K562 (cell line): ENCODE data around the gene IFITM2. TPM values are rescaled to one million over a fixed set of nuclear protein-coding genes. Genes with fewer than 3 reads are reported as not detected.

Source experiments
- ARID3A ChIP-seq: IDR thresholded peaks from 2 replicates; pipeline ENCODE4 v1.6.1; 2012; ENCODE audit warnings: low read depth, low read length, improper control_type of control experiment, borderline replicate concordance
- ARNT ChIP-seq, 2 experiments: fragments of 450-650 bp; IDR thresholded peaks; 2 replicates each; pipeline ENCODE4 v1.6.1; 2016; ENCODE audit warnings: mild to moderate bottlenecking in 1 of 2
- ATF2 ChIP-seq: sonication (generic); formaldehyde crosslinking; IDR thresholded peaks from 2 replicates; pipeline ENCODE4 v1.8.1; 2022; ENCODE audit warnings: missing genetic modification reagents
- ATF7 ChIP-seq: fragments of 450-650 bp; IDR thresholded peaks from 2 replicates; pipeline ENCODE4 v1.7.1; 2014; ENCODE audit warnings: mild to moderate bottlenecking, moderate library complexity
- E2F4 ChIP-seq: sonication (generic); formaldehyde crosslinking; IDR thresholded peaks from 2 replicates; pipeline ENCODE4 v1.8.0; 2022; ENCODE audit warnings: mild to moderate bottlenecking, low read depth, missing genetic modification reagents
- EHMT2 ChIP-seq: fragments of 450-650 bp; IDR thresholded peaks from 2 replicates; pipeline ENCODE4 v1.6.1; 2018; ENCODE audit warnings: antibody characterized with exemption
- ETS2 ChIP-seq: IDR thresholded peaks from 2 replicates; pipeline ENCODE4 v1.6.1; 2016; ENCODE audit warnings: borderline replicate concordance, missing genetic modification characterization, mild to moderate bottlenecking, moderate library complexity, missing compliant biosample characterization; ENCODE audit not compliant: poor library complexity, severe bottlenecking
- GATAD2B ChIP-seq: fragments of 450-650 bp; IDR thresholded peaks from 2 replicates; pipeline ENCODE4 v1.6.1; 2017; ENCODE audit warnings: mild to moderate bottlenecking, borderline replicate concordance
- HMBOX1 ChIP-seq: sonication (generic); IDR thresholded peaks from 2 replicates; pipeline ENCODE4 v1.6.1; 2016
- HOXB6 ChIP-seq: fragments of 250-450 bp; sonication (Bioruptor Pico); IDR thresholded peaks from 2 replicates; pipeline ENCODE4 v1.5.1; 2022; ENCODE audit warnings: mild to moderate bottlenecking, borderline replicate concordance
- MTF1 ChIP-seq: fragments of 250-450 bp; sonication (Bioruptor Pico); IDR thresholded peaks from 2 replicates; pipeline ENCODE4 v1.9.0; 2021; ENCODE audit warnings: moderate library complexity, mild to moderate bottlenecking, inconsistent platforms, borderline replicate concordance
- NFIX ChIP-seq: fragments of 250-450 bp; sonication (Bioruptor Pico); IDR thresholded peaks from 2 replicates; pipeline ENCODE4 v1.4.0; 2020; ENCODE audit warnings: low read depth, mild to moderate bottlenecking, moderate library complexity
- NR2C1 ChIP-seq, 2 experiments: fragments of 450-650 bp; IDR thresholded peaks; 2 replicates each; pipeline ENCODE4 v1.6.1; 2017; ENCODE audit warnings: mild to moderate bottlenecking in 2 of 2, antibody characterized with exemption in 1 of 2, inconsistent platforms in 1 of 2, missing compliant biosample characterization in 1 of 2, missing genetic modification characterization in 1 of 2
- PRMT5 ChIP-seq: sonication (generic); formaldehyde crosslinking; IDR thresholded peaks from 2 replicates; pipeline ENCODE4 v1.5.0; 2020; ENCODE audit warnings: missing genetic modification reagents
- SRSF7 ChIP-seq: fragments of 200-400 bp; formaldehyde crosslinking; optimal IDR thresholded peaks from 2 replicates; pipeline ENCODE3; 2017; ENCODE audit warnings: mild to moderate bottlenecking, low read depth, low read length
- TFAP4 ChIP-seq: sonication (generic); formaldehyde crosslinking; IDR thresholded peaks from 2 replicates; pipeline ENCODE4 v1.8.0; 2022; ENCODE audit warnings: missing genetic modification reagents, mild to moderate bottlenecking, moderate library complexity, borderline replicate concordance
- ZNF224 ChIP-seq: sonication (generic); formaldehyde crosslinking; IDR thresholded peaks from 2 replicates; pipeline ENCODE4 v1.8.0; 2022; ENCODE audit warnings: mild to moderate bottlenecking, missing genetic modification reagents
- ZNF239 ChIP-seq: fragments of 250-450 bp; sonication (Bioruptor Pico); IDR thresholded peaks from 2 replicates; pipeline ENCODE4 v1.4.0; 2020; ENCODE audit warnings: mild to moderate bottlenecking
- ZNF57 ChIP-seq: fragments of 450-650 bp; formaldehyde crosslinking; IDR thresholded peaks from 2 replicates; pipeline ENCODE4 v1.4.0; 2020; ENCODE audit warnings: mild to moderate bottlenecking, moderate library complexity
- ZNF586 ChIP-seq: fragments of 450-650 bp; formaldehyde crosslinking; conservative IDR thresholded peaks from 2 replicates; pipeline ENCODE4 v1.4.0; 2020; ENCODE audit warnings: mild to moderate bottlenecking, moderate library complexity
- ZSCAN32 ChIP-seq: fragments of 450-650 bp; formaldehyde crosslinking; IDR thresholded peaks from 2 replicates; pipeline ENCODE4 v1.4.0; 2020; ENCODE audit warnings: mild to moderate bottlenecking, moderate library complexity
- polyA plus RNA-seq, 8 experiments: library from polyadenylated mRNA; depleted of rRNA in 4 of 8; stranded (reverse) in 5 of 8; unstranded in 3 of 8; fragments of >200 nt; fragmentation: Nextera tagmentation in 2 of 8; fragmentation: Illumina TruSeq in 1 of 8; extraction: Ambion mirVana in 2 of 8; extraction: Trizol in 1 of 8; gene quantifications; 2 replicates each; pipeline versions ENCODE4 v1.2.1 to v1.2.3, GENCODE V29; 2011 to 2014; ENCODE audit warnings: inconsistent platforms in 1 of 8, missing spikeins in 1 of 8
- total RNA-seq, 7 experiments: library from RNA; depleted of rRNA in 6 of 7; stranded (reverse); fragments of >200 nt in 6 of 7; fragmentation: Illumina TruSeq in 2 of 7; extraction: Trizol in 2 of 7; gene quantifications; 2 replicates each; pipeline versions ENCODE4 v1.2.1 to v1.2.3, GENCODE V29; 2011 to 2021; ENCODE audit warnings: low replicate concordance in 1 of 7

IFITM2 gene
- total and polyA plus RNA-seq, 9 of the 15 experiments (the other 6 are each of a cell fraction or from before 2014, with no cell fraction given): 52.8 to 4,872 (median 356) TPM

- TF ChIP-seq ATF2 (CRISPR knock-in tag) (no peak), NR2C1 (IDR thresholded peaks at IDR 0.05) (no peak), NR2C1 (tag; IDR thresholded peaks at IDR 0.05) (peak; percentile 75), ARNT (IDR thresholded peaks at IDR 0.05) (no peak), MTF1 (CRISPR knock-in tag) (peak; percentile 75; the same call in 1 of the 2 replicates), ATF7 (peak; percentile 12; the same call in 1 of the 2 replicates), ZNF239 (CRISPR knock-in tag) (peak; percentile 33), ZSCAN32 (CRISPR knock-in tag) (peak; percentile 50; the same call in 1 of the 2 replicates), GATAD2B (peak; percentile 67; the same call in 1 of the 2 replicates), ZNF224 (CRISPR knock-in tag) (no peak), ARID3A (no peak), HOXB6 (CRISPR knock-in tag) (no peak), E2F4 (no peak), HMBOX1 (no peak), TFAP4 (CRISPR knock-in tag) (peak; percentile 65; the same call in 1 of the 2 replicates), SRSF7 (no peak), ZNF586 (CRISPR knock-in tag) (peak; percentile 31; the same call in 1 of the 2 replicates), EHMT2 (no peak), PRMT5 (no peak), ETS2 (tag) (peak; percentile 42), ZNF57 (CRISPR knock-in tag) (0 out of 2 replicates have a peak, but pooled peaks have one; percentile 24), NFIX (CRISPR knock-in tag) (no peak)
Observed at GRCh38 chr11:355581-356458, 48.2 kb downstream of the IFITM2 start (continued).
